GM18907 (cell line): ENCODE measurements around the gene KRTAP20-3.

ENCODE experiments used
- ATAC-seq: cut with Tn5 transposase; IDR thresholded peaks from one replicate; pipeline ENCODE4 v1.9.1; 2021; ENCODE audit warnings: mild to moderate bottlenecking, moderate library complexity; ENCODE audit not compliant: unreplicated experiment

Gene KRTAP20-3

DNA sequence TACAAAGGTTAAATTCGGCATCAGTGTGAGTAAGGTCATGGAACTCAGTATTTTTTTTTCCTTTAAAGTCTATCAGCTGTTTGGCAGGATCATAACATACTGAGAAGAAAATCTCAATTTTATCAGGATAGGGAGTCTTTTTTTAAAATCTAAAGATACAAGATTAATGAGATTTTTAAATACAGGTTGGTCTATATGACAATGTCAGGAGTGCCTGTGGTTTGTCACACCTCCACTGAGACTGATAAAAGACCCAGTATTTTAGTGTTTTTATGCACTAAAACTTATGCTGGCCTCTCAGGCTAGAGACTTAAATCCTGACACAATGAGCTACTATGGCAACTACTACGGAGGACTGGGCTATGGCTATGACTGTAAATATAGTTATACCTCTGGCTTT lies at the start of gene KRTAP20-3:
Gene KRTAP20-3, plus strand, starts transcription at position 301 of the 400 bp plus-strand sequence.
- no peak for ATAC-seq

- ATAC-seq = no peak
These were observed 43.9 kb upstream of the KRTAP20-3 start, which contains the start of gene KRTAP6-2 for GRCh38 chr21:30598802-30599201. TSS of gene KRTAP6-2 (minus strand) at chr21:30598902. CDS start at chr21:30598874, 28 bp downstream.

DNA sequence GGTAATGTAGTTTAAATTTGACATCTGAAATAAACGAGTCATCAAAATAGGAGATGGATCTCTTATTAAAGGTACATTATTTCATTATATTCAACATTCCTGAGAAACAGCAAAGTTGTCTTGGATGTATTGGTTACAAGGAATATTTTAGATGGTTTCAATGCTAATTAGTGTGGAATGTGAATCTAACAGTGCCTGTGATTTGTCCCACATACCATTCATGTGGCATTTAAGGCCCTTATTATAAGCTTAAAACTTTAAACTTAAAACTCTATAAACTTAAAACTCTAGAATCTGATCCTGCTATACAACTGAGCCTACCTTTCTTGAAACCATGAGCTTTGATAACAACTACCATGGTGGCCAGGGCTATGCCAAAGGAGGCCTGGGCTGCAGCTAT lies 41.9 kb upstream of the KRTAP20-3 start, which contains the start of gene KRTAP22-1:
Gene KRTAP22-1, plus strand, starts transcription at position 301 of the 400 bp plus-strand sequence.
- ATAC-seq = no peak

DNA sequence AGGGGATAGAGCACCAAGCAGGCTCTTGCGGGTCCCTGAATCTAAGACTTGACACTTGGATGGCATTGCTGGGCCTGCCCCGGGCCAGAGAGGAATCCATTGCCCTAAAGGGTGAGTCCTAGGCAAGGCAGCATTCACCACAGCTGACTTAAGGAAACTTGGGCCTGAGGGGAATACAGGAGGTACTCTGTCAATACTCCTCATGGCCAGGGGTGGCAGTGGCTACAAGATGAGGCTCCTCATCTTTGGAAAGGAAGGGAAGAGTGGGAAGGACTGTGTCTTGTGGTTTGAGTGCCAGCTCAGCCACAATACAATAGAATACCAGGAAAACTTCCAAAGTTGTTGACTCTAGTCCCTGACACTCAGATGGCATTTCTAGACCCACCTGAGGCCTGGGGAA lies 36.7 kb upstream of the KRTAP20-3 start:
- no peak for ATAC-seq

DNA sequence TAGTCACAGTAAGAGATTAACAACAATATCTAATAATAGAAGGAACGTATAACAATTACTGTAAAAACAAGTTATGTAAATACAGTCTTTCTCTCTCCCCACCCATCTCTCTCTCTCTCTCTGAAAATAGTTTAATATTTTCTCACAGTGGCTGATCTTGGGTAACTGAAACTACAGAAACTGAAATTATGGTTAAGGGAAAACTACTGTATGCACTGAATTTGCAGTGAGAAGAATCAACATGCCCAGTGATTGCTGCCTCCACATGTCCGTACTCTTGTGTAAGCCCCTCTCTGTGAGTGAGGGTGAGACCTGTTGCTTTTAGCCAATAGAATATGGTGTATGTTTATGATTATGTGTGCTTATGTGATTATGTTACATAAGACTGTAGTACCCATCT lies 30.5 kb upstream of the KRTAP20-3 start:
- ATAC-seq = no peak

- no peak for ATAC-seq
These were observed 28.8 kb upstream of the KRTAP20-3 start, which contains the start of gene KRTAP6-1 for GRCh38 chr21:30613836-30614235. TSS of gene KRTAP6-1 (minus strand) at chr21:30613930. CDS start at chr21:30613904, 26 bp downstream.

- ATAC-seq = no peak
These were observed 27.5 kb upstream of the KRTAP20-3 start for GRCh38 chr21:30615199-30615598.

GRCh38 chr21:30616125-30616524 lies 26.5 kb upstream of the KRTAP20-3 start, which contains the start of gene KRTAP20-1:
TSS of gene KRTAP20-1 (plus strand) at chr21:30616425. CDS start at chr21:30616455, 30 bp downstream.
- ATAC-seq = no peak

GRCh38 chr21:30620080-30620479 lies 22.6 kb upstream of the KRTAP20-3 start:
- no peak for ATAC-seq

DNA sequence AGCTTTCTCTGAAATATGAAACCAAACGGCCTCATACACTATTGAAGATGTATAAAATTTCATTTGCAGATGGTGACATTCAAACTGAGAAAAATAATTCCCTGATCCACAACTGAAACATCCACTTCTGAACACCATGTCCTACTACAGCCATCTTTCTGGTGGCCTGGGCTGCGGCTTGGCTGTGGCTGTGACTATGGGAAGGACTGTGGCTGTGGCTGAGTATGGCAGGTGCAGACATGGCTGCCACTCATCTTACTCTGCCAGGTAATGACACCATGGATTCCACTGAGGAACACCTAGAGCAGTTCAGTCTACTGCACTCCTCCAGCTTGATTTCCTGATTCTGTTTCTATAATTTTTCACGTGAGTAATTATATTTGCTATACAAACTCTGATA lies 22.1 kb upstream of the KRTAP20-3 start, which contains the start of gene KRTAP20-4:
Gene KRTAP20-4, plus strand, starts transcription at position 106 of the 400 bp plus-strand sequence.
- ATAC-seq = no peak

- no peak for ATAC-seq
These were observed 19.3 kb upstream of the KRTAP20-3 start for GRCh38 chr21:30623362-30623761.

- no peak for ATAC-seq
These were observed 17.1 kb upstream of the KRTAP20-3 start for GRCh38 chr21:30625449-30626165.

- no peak for ATAC-seq
These were observed 14.6 kb upstream of the KRTAP20-3 start for GRCh38 chr21:30628109-30628508.

- ATAC-seq = no peak
These were observed 13.5 kb upstream of the KRTAP20-3 start for GRCh38 chr21:30629200-30629599.

DNA sequence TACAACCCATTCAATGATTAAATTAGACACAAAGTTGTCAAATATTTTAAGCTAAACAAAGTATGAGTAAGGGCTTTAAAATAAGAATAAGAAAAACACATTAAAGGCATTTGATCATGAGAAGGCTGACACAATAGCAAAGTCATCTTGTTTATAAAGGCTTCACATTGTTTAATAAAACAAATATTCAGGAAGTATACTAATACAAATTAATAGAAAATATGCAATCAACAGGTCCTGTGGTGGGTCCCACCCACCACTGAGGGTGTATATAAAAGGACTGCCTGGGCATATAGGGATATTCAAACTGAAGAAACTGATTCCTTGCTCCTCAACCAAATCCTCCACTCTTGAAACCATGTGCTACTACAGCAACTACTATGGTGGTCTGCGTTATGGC lies 7.8 kb upstream of the KRTAP20-3 start, which contains the start of gene KRTAP20-2:
Gene KRTAP20-2, plus strand, starts transcription at position 301 of the 400 bp plus-strand sequence. Its CDS starts 58 bp downstream, at position 359.
- no peak for ATAC-seq

- ATAC-seq = no peak
These were observed 4.0 kb upstream of the KRTAP20-3 start for GRCh38 chr21:30638686-30639085.

DNA sequence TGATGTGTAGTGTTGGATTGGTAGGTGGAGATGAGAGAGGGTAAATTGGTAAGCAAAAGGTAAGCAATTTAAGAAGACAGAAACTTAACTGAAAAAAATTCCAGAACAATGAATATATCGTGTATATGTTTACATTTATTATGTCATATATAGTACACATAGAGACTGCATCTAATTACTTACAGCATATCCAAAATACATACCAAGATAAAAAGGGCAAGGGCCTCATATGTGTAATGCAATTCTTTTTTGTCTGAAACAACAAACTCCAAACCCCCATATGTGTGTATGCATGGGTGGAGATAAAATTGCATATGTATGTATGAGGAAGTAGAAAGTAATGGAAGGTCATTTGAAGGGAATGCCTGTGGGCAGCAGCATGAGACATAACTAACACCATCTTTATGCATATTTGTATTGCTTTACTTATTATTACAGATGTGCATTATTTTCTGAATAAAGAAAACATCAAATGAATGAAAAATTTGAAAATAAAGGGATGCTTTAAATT lies 4.3 kb downstream of the KRTAP20-3 start:
- no peak for ATAC-seq

- ATAC-seq = no peak
These were observed 10.2 kb downstream of the KRTAP20-3 start for GRCh38 chr21:30652891-30653290.

DNA sequence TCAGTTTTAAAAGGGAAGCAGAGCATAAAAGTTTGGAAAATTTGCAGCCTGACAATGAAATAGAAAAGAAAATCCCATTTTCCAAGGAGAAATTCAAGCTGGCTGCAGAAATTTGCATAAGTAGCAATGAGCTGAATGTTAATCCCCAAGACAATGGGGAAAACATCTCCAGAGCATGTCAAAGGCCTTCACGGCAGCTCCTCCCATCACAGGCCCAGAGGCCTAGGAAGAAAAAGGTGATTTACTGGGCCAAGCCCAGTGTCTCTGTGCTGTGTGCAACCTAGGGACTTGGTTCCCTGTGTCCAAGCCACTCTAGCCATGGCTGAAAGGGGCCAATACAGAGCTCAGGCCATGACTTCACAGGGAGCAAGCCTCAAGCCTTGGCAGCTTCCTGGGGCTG lies 26.1 kb downstream of the KRTAP20-3 start:
- ATAC-seq = no peak

GRCh38 chr21:30672985-30673650 lies 30.5 kb downstream of the KRTAP20-3 start:
- ATAC-seq = no peak

DNA sequence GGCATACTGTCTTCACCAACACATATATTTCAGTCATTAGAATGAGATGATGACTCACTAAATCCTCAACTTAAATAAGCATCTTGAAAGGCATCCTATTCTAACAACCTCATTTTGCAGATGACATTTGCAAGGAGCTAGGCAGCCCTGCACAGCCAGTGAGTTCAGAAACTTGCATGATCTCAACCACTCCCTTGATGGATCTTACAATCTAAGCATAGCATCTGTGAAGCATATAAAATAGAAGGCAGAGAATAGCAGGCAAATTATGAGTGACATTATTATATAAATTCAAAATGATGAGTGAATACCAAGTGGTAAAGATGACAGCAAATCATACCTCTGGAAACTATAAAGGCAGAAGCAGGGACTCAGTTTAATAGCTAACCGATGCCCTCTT lies 31.6 kb downstream of the KRTAP20-3 start:
- no peak for ATAC-seq
